ENCODE data around the gene RTL5.
A peak's percentile ranks its signal among the peaks of the same experiment; 100 is the strongest.
"Not testable (repeated sequence)": the region's sequence is repeated elsewhere in the genome, so short reads cannot be mapped to it uniquely, and the experiment has no call there.

Gene RTL5

DNA sequence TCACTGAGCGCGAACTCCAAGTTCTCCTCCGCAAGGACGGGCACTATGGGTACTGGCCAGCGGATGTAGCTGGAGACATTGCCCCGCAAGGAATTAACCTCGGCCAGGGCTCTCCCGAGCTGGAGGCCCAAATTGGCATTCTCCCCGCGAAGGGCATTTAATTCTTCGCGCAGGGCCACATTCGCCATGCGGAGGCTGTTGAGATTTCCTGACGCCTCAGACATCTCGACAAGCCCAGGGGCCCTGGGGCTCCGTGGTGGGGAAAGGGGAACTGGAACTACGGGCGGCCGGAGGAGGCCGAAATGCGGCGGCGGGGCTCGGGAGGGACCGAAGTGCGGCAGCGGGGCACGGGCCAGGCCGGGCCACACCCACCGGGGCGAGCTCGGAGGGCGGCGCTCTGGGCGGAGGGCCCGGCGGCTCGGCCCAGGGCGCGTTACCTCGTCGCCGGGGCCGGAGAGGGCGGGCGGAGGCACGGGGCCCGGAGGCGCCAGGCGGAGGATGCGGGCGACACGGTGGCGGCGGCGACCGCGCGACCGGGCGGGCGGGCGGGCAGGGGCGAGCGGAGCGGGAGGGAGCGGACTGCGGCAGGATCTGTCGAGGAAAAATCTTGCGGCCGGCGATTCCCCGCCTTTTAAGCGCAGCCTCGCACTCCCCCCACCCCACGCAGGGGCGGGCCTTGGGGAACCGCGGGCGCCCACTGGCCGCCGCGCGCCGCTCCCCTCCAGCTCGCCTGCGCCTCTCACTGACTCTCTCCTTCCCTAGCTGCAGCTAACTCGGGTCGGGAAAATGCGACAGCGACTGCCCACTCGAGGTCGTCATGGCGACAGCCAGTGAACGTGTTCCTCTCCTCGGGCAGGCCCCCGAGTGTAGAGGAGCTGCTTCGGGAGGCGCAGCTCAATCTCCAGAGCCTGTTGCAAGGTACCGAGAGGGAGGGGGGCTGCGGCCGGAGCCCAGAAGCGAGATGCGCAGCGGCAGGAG lies at the start of gene RTL5:
TSS of gene RTL5 (minus strand) at position 599 of the 978 bp plus-strand sequence.
- peak; percentile 47 for DNase-seq (ENCODE audit: low read depth)

DNA sequence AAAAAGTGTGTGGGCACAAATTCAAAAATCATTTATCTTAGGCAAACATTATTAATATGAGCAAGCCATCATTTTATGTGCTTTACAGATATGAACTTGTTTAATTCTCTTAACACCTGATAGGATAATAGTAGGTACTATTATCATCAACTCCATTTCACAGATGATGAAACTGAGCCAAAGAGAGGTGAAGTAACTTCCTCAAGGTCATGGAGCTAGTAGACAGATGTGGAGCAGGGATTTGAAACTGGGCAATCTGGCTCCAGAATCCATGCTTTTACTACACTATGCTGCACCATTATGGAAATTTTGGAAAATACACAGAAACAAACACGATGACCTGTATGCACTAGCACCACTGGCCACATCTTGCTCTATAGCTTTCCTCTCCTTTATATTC lies 48.8 kb upstream of the RTL5 start:
- DNase-seq (ENCODE audit: low read depth), result no peak

DNA sequence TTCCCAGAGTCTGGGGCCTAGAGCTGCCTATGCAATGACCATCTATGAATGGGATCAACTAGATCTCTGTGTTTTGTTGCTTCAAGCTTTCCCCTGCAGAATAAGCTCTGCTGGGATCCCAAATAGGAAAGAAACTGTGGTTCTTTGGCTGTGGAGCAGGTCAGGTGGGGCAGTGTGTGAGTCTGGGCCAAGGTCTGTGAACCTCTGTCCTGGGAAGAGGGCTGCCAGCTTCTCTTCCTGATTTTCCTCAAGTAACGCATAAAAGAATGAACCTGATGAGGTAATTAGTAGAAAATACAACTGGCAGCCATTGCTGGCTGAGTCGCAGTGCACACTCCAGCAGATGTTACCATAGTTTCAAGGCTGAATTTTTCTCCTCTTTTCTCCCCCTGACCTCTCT lies 45.3 kb upstream of the RTL5 start:
- no peak for DNase-seq (ENCODE audit: low read depth)

DNA sequence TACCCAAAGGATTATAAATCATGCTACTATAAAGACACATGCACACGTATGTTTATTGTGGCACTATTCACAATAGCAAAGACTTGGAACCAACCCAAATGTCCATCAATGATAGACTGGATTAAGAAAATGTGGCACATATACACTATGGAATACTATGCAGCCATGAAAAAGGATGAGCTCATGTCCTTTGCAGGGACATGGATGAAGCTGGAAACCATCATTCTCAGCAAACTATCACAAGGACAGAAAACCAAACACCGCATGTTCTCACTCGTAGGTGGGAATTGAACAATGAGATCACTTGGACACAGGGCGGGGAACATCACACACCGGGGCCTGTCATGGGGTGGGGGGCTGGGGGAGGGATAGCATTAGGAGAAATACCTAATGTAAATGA lies 44.6 kb upstream of the RTL5 start:
- DNase-seq (ENCODE audit: low read depth), result not testable (repeated sequence)

DNA sequence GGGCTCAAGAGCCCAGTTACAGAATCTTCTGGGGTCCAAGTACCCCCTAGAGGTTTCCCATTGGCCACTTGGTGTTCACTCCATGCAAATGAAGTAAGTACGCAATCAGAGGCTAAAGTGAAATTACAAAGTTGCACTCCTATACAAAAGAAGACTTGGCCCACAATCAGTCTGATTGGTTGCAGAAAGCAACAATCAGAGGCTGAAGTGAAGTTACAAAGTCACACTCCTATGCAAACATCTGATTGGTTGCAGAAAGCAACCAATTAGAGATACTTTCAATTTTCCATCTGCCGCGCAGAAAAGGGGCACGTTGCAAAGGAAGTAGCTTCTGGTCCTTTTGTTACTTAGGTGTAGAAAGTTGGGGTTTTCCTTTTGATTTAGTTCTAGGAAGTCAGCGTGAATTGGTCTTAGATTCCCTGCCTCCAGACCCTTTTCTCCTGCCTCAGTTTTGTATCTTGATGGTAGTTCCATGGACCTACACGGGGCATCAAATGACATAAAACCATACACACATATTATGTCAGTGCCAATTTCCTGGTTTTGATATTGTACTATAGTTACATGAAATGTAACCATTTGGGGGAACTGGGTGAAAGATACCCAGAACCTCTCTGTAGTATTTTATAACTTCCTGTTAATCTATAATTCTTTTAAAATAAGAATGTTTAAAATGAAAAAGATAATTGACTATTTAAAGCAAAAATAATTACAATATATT lies 37.5 kb upstream of the RTL5 start:
- DNase-seq (ENCODE audit: low read depth), result peak; percentile 6

DNA sequence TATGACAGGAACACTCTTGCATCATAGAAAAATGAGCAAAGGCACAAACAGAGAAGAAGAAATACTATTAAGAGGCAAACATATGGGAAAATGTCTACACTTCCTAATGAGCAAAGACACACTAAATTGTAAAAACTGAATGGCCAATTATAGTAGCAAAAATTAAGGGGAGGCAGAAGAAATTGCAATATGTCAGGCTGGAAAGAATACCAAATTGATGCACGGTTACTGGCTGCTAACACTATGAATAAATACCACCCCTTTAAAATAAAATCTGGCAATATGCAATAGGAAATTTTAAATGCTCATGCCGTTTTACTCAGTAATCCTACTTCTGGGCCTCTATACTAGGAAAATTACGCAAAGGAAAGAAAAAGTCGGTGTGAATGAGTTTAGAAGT lies 33.8 kb upstream of the RTL5 start:
- no peak for DNase-seq (ENCODE audit: low read depth)

DNA sequence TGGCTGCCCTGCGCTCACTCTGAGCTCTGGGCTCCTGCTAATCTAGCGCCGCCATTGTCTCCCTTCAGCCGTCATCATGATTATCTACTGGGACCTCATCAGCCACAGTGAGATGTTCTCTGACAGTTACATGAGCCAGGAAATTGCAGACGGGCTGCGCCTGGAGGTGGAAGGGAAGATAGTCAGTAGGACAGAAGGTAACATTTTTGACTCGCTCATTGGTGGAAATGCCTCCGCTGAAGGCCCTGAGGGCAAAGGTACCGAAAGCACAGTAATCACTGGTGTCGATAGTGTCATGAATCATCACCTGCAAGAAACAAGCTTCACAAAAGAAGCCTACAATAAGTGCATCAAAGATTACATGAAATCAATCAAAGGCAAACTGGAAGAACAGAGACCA lies 28.1 kb upstream of the RTL5 start:
- DNase-seq (ENCODE audit: low read depth), result no peak

DNA sequence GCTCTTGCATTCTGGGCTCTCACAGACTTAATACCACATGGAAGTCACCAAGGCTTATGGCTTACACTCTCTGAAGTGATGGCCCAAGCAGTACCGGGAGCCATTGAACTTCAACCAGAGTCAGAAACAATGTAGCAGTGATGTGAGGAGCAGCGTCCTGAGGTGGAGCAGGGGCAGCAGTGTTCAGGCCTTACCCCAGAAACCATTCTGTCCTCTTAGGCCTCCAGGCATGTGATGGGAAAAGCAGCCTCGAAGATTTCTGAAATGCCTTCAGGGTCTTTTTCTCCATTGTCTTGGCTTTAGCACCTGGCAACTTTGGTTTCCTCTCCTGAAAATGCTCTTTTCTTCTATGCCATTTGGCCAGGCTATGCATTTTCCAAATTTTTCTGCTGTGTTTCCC lies 27.1 kb upstream of the RTL5 start:
- no peak for DNase-seq (ENCODE audit: low read depth)

DNA sequence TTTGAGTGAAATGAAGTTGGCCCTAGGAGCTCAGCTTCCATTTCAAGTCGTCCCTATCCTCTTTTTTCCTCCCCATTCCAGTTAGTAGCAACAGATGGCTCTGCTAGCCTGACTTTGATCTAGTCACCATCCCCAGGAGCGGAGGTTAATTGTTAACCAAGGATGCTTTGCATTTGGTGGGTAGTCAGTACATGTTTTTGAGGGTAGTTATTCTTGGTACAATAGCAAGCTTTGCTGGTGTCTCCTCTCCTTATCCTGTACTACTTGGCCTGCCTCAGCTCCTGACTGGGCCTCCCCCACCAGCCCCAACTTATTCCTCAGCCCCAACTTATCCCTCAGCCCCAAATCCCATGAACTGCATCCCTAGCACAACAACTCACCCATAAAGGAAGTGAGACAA lies 14.8 kb upstream of the RTL5 start:
- no peak for DNase-seq (ENCODE audit: low read depth)

DNA sequence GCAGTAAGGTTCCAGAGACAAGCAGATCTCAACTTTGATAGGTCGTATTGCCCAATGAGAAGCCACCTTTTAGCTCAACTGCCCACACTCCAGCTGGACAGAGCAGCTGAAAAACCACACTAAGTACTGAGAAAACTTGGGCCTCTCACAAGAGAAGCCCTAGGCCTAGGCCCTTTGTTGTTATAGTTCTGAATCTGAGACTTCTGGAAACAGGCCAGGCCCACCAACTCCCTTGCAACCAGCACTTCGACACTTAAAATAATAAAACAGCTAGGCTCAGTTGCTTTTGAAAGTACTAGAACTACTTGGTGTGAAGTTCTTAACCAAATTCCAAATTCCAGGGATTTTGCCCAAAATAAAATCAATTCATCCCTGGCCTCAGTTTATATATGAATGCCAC lies 13.5 kb upstream of the RTL5 start:
- no peak for DNase-seq (ENCODE audit: low read depth)

DNA sequence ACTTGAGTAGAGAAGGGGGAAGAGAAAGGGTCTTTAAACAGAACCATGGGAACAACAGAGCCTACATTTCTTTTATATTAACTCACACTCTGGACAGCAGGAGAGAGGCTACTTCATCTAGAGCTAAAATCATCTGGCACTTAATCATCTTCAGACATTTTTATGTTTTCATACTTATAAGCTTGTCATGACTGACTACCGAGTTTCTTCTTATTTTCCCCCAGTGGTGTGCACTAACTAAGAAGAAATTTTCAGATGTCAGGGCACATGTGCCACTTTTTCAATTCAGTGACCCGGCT lies 11.8 kb upstream of the RTL5 start:
- DNase-seq (ENCODE audit: low read depth), result no peak

DNA sequence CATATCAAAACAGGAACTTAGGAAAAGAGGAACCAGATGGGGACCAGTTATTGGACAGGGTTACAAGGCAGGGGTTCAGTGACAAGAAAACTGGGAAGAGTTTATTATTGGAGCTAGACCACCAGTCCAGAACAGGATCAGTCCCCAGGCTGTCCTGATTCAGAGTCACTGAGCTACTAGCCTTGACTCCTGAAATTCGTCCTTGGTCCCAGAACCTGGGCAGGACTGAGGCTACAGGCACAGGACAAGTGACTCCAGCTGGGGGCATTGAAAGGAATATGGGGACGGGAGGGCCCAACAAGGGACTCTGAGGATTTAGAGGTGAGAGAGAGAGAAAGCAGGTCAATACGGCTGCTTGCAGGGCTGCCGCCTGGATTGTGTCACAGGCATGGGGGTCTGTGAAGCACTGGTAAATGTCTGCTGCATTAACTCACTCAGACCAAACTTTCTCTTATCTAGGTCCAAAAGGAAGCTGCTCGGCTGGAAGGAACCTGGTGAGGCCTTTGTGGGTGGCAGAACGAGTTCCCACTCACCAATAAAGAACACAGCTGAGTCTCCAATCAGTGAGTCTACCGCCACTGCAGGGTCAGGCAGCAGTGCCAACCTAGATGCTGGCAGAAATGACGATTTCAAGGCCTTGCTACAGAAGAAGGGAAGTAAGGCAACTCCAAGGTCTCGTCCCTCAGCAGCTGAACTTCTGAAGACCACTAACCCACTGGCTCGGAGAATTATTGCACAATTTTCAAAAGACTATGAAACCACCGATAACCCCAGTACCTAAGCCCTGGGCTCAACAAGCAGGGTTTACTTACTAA lies 11.3 kb upstream of the RTL5 start:
- DNase-seq (ENCODE audit: low read depth), result no peak

DNA sequence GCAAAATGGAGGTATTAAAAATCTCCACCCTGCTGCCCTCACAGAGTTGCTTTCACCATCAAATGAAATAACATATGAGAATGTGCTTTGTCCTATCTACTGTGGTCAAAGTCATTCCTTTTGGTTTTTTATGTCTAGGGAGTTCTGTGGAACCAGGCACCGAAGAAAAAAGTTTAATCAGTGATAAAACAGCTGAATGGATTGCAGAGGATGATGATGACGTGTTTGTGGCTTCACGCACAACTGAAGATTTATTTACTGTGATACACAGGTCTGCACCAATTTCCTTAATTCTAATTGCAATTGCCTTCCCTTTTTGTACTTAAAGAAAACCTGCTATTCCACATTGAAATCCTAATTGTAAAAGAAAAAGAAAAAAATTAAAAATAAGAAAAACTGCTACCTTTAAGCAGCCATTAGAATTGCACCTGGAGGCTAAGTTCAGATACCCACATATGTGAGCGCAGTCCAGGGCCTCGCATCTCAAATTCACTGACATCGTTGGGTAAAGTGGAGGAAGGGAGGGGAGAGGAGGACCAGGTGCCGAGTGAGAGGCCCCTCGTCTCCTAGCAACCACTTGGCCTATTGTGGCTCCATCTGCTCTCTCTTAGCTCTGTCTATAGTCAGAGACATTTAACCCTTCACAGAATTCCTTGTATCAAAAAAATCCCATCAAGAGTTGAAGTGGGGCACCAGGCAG lies 10.5 kb upstream of the RTL5 start:
- no peak for DNase-seq (ENCODE audit: low read depth)

DNA sequence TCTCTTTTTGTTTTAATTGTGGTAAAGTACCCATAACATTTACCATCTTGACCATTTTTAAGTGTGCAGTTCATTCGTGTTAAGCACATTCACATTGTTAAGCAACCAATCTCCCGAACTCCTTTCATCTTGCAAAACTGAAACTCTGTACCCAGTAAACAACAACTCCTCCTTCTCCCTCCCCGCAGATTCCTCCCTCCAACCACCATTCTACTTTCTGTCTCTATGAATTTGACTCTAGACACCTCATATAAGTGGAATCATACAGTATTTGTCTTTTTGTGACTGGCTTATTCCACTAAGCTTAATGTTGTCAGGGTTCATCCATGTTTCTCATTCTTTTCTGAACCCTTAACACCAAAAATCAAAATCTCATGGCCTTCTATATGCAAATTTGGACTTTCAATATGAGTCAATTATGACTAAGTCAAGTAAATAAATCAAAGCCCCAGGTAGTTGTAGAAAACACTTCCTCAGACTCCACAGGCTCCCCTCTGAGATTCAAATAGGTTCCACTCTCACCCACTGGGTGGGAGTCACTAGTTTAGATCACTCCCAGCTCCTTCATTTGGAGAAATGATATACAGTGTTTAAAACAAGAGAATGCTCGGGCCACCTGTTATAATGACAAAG lies 9.8 kb upstream of the RTL5 start:
- no peak for DNase-seq (ENCODE audit: low read depth)

DNA sequence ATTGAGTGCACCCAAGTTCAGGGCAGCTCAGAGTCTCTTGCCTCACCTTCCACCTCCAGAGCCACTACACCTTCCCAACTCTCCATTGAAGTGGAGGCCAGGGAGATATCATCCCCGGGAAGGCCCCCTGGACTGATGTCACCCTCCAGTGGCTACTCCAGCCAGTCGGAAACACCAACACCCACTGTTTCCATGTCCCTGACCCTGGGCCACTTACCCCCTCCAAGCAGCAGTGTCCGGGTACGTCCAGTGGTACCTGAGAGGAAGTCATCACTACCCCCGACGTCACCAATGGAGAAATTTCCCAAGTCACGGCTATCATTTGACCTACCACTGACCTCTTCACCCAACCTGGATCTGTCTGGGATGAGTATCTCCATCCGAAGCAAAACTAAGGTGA lies 7.8 kb upstream of the RTL5 start:
- no peak for DNase-seq (ENCODE audit: low read depth)

DNA sequence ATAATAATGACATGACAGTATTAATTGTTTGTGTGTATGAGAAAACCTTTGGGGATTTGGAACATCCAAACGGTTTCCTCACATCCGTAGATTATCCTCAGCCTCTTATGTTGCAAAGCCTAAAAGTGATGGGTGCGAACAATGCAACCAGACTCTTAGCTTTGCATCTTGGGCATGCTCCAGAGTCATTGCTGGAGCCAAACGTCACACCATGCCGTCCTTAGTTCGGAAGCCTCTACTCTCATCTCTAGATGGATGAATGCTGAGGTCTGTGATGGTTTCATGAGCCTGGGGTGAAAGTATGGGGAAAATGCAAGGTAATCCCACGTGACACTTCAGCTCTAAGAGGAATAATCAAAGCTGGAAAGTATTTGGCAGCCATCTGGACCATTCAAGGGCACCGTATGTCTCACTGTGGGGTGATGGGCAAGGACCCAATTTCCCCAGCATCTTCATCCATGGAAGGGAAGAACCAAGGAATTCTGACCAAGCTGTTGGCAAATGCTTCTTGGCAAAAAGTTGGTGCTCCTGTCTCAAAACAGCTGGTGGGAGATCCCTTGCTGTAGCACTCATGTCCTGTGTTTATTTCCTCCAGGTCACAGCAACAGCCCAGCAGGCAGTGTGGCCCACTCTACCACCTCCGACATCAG lies 6.3 kb upstream of the RTL5 start:
- DNase-seq (ENCODE audit: low read depth), result no peak

DNA sequence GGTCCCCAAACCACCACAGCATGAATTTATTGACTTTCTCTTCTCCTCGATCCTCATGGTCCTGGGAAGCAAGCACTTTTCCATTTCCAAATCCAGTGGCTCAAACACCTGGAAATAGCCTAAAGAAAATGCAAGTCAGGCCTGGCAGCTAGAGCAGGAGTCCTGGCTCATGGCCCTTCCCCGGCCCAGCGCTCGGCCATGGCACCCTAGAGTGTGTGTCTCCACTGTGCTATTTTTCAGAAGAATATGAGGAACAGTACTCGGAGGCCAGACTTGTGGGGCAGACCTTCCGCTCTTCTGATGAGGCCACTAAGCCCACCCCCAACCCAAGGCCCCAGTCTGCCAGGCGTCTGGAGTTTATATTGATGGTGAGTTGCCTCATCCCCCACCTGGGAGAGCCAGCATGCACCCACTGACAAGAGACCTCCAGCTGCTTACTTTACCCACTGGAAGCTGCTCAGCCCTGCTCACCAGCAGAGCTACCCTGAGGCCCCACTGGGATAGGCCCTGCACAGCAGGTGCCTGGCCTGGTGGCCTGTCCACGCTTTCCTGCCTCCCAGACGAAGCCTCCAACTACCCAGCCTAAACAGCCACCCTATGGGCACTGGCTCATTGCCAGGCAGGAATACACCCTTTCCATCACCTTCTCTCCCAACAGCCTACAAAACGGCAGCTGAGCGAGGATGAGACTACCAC lies 2.3 kb upstream of the RTL5 start:
- no peak for DNase-seq (ENCODE audit: low read depth)

DNA sequence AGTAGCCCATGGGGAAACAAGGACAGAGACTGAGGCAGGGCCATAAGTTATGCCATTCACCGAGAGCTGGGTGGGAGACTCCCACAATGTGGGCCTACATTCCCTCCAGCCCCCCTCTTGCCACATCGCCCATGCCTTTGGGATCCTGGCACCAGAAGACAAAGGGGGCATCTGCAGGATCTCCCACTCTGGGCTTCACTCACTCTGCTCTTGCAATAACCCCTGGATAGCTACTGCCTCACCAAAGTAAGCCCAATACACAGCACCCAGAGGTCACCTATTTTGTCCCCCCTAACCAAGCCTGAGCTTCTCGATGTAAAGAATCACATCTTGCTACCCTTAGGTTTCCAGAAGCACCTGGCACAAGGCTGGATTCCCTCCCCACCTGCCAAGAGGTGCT lies 741 bp upstream of the RTL5 start:
- DNase-seq (ENCODE audit: low read depth), result no peak

DNA sequence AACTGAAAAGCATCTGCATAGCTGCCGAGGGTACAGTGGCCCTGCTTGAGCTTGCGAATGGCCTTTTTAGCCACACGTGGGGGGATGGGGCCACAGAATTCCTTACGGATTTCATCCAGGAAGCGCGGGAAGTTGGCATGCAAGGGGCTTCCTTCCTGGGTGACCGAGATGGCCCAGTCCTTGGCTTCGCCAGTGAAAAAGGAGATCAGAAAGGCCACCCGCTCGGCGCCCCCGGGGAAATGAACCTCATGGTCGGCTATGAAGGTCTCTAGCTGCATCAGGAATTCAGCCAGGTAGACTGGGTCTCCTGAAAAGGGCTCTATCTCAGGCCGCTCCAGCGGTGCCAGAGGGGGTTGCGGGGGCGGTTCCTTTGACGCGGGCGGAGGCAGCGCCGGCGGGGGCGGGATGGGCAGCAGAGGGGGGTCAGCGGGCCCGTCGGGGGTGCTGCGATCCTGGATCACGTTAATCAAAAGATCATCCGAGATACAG lies 909 bp downstream of the RTL5 start:
- DNase-seq (ENCODE audit: low read depth), result no peak

DNA sequence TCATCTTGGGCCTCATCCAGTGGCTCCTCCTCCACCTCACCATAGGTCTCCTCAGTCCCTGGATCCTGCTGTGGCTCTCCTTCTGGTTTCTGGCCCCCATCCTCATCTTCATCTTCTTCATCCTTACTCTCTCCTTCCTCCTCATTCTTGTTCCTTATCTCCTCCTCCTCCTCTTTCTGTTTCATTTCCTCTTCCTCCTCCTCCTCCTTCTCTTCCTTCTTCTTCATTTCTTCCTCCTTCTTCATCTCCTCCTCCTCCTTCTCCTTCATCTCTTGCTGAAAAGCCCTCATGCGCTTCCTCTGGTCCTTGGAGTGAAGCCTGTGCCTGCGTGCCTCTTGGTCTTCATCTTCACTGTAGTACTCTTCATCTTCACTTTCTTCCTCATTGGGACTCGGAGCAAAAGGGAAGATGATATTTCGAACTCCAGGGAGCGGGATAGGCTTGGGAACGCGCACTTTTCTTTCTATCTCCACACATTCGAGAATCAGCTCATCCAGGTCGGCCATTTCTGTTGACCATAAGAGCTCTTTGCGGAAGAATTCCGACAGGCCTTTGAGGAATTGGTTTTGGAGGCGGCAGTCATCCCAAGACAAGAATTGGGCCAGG lies 1.5 kb downstream of the RTL5 start:
- DNase-seq (ENCODE audit: low read depth), result no peak

Data from activated T-helper 1 cell treated with Interleukin-2 at 50 U/mL for 16 hours (primary cell).